Activated T-cell treated with anti-CD3 and anti-CD28 coated beads, Interleukin-2, amount 50 U/mL, for 4 hours (primary cell): ENCODE measurements around the gene RBL1. TPM values are rescaled to one million over a fixed set of nuclear protein-coding genes. Genes with fewer than 3 reads are reported as not detected.
"Not testable (repeated sequence)": the region's sequence is repeated elsewhere in the genome, so short reads cannot be mapped to it uniquely, and the experiment has no call there.

Experiments
- ATAC-seq, 2 donors: fragments of 200-7000 bp; cut with Tn5 transposase; one replicate each; pipeline ENCODE4 v1.10.0; 2021
- DNase-seq: peaks from one replicate; pipeline ENCODE4 v3.0.0-alpha.2; 2020
- H3K27me3 Mint-ChIP-seq: one replicate; pipeline ENCODE4 v1.8.0; 2021; ENCODE audit warnings: low read depth, mixed read lengths
- H3K36me3 Mint-ChIP-seq: one replicate; pipeline ENCODE4 v1.8.0; 2022; ENCODE audit warnings: mixed read lengths; ENCODE audit not compliant: insufficient read depth
- H3K4me1 Mint-ChIP-seq: one replicate; pipeline ENCODE4 v1.8.0; 2021; ENCODE audit warnings: low read depth, mixed read lengths
- H3K4me3 Mint-ChIP-seq: one replicate; pipeline ENCODE4 v1.8.0; 2021; ENCODE audit warnings: mild to moderate bottlenecking, moderate library complexity, mixed read lengths
- H3K9me3 Mint-ChIP-seq: one replicate; pipeline ENCODE4 v1.8.0; 2021; ENCODE audit warnings: mixed read lengths
- total RNA-seq, 3 donors: library from RNA; stranded (reverse); gene quantifications; one replicate each; pipeline ENCODE4 v1.2.1, GENCODE V29; 2021

Gene RBL1
- total RNA-seq, 3 donors from 2014 or later = 53.9 to 57.2 (median 54.2) TPM

GRCh38 chr20:37053230-37053950 lies 42.4 kb downstream of the RBL1 start:
- H3K36me3 Mint-ChIP-seq = peaks cover 47% of the 10 kb centered on the region
- no peaks in the 10 kb centered on the region for H3K4me1 Mint-ChIP-seq
- ATAC-seq (no peak), DNase-seq (no peak)
- no peaks in the 10 kb centered on the region for H3K9me3 Mint-ChIP-seq
- H3K4me3 Mint-ChIP-seq = no peak overlapping the region
- no peaks in the 10 kb centered on the region for H3K27me3 Mint-ChIP-seq

DNA sequence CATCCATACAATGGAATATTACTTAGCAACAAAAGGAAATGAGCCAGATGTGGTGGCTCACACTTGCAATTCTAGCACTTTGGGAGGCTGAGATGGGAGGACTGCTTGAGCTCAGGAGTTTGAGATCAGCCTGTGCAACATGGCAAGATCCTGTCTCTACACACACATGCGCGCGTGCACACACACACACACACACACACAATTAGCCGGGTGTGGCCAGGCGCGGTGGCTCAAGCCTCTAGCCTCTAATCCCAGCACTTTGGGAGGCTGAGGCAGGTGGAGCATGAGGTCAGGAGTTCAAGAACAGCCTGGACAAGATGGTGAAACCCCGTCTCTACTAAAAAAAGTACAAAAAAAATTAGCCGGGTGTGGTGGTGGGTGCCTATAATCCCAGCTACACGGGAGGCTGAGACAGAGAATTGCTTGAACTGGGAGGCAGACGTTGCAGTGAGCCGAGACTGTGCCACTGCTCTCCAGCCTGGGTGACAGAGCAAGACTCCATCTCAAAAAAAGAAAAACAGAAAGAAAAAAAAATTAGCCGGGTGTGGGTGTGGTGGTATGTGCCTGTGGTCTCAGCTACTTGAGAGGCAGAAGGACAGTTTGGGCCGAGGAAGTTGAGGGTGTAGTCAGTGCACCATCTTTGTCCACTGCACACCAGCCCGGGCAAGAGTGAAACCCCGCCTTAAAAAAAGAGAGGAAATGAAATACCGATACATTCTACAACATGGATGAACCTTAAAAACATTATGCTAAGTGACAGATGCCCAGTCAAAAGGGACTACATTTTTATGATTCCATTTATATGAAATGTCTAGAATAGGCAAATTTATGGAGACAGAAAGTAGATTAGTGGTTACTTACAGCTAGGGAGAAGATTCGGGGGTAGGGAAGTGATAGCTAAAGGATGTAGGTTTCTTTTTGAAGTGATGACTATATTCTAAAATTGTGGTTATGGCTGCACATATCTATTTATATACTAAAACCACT lies 52.5 kb downstream of the RBL1 start:
- DNase-seq = no peak
- Mint-ChIP-seq H3K4me3 (peak overlapping the region; percentile 71), H3K27me3 (no peaks in the 10 kb centered on the region), H3K9me3 (no peaks in the 10 kb centered on the region), H3K36me3 (peaks cover 43% of the 10 kb centered on the region), H3K4me1 (peaks cover 29% of the 10 kb centered on the region)
- ATAC-seq = peak; percentile 91 to 92

DNA sequence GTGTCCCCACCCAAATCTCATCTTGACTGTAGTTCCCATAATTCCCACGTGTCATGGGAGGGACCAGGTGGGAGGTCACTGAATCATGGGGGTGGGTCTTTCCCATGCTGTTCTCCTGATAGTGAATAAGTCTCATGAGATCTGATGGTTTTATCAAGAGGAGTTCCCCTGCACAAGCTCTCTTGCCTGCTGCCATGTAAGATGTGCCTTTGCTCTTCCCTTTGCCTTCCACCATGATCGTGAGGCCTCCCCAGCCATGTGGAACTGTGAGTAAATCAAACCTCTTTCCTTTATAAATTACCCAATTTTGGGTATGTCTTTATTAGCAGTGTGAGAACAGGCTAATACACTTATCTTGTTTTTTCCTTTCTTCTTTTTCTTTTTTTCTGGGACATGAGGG lies 56.4 kb downstream of the RBL1 start:
- not testable (repeated sequence) for H3K9me3 Mint-ChIP-seq, H3K27me3 Mint-ChIP-seq, H3K4me3 Mint-ChIP-seq, ATAC-seq, DNase-seq
- Mint-ChIP-seq H3K36me3 (peaks cover 30% of the 10 kb centered on the region), H3K4me1 (peaks cover 24% of the 10 kb centered on the region)

DNA sequence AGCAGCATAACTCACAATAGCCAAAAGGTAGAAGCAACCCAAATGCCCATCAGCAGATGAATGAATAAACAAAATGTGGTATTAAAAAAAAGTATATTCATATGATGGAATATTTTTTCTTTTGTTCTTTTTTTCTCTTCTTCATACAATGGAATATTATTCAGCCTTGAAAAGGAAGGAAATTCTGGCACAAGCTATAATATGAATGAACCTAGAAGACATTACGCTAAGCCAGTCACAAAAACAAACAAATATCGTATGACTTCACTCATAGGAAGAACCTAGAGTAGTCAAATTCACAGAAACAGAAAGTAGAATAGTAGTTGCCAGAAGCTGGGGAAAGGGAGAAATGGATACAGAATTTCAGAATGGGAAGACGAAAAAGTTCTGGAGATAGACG lies 63.7 kb downstream of the RBL1 start:
- DNase-seq (no peak), ATAC-seq (no peak)
- H3K36me3 Mint-ChIP-seq = peaks cover 32% of the 10 kb centered on the region
- H3K4me1 Mint-ChIP-seq = peaks cover 2% of the 10 kb centered on the region
- H3K9me3 Mint-ChIP-seq = peaks cover 3% of the 10 kb centered on the region
- H3K4me3 Mint-ChIP-seq = no peak overlapping the region
- H3K27me3 Mint-ChIP-seq = no peaks in the 10 kb centered on the region

DNA sequence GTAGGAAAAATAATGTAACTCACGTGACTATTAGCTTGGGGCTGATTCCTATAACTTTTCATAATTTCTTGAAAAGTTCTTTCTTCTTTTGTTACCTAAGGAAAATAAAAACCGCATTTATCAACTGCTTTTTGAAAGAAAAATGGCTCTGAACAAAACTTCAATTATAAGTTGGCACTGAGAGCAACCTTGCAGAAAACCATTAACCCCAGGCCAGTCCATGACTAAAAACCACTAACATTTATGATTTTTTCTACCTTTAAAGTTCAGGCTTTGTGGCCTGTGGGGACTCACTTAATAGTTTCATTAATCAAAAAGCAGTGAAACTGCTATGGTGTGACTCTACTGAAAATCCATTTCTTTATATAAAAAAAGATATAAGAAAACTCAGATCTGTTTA lies 75.2 kb downstream of the RBL1 start:
- H3K4me3 Mint-ChIP-seq = no peak overlapping the region
- peaks cover 18% of the 10 kb centered on the region for H3K4me1 Mint-ChIP-seq
- H3K36me3 Mint-ChIP-seq = peaks cover 39% of the 10 kb centered on the region
- DNase-seq = no peak
- no peaks in the 10 kb centered on the region for H3K27me3 Mint-ChIP-seq
- H3K9me3 Mint-ChIP-seq = no peaks in the 10 kb centered on the region
- no peak for ATAC-seq

DNA sequence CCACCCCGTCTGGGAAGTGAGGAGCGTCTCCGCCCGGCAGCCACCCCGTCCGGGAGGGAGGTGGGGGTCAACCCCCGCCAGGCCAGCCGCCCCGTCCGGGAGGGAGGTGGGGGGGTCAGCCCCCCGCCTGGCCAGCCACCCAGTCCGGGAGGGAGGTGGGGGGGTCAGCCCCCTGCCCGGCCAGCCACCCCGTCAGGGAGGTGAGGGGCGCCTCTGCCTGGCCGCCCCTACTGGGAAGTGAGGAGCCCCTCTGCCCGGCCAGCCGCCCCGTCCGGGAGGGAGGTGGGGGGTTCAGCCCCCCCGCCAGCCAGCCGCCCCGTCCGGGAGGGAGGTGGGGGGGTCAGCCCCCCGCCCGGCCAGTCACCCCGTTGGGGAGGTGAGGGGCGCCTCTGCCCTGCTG lies 83.2 kb downstream of the RBL1 start:
- not testable (repeated sequence) for ATAC-seq, H3K4me3 Mint-ChIP-seq, H3K27me3 Mint-ChIP-seq, DNase-seq, H3K9me3 Mint-ChIP-seq
- peaks cover 48% of the 10 kb centered on the region for H3K4me1 Mint-ChIP-seq
- H3K36me3 Mint-ChIP-seq = peaks cover 18% of the 10 kb centered on the region

DNA sequence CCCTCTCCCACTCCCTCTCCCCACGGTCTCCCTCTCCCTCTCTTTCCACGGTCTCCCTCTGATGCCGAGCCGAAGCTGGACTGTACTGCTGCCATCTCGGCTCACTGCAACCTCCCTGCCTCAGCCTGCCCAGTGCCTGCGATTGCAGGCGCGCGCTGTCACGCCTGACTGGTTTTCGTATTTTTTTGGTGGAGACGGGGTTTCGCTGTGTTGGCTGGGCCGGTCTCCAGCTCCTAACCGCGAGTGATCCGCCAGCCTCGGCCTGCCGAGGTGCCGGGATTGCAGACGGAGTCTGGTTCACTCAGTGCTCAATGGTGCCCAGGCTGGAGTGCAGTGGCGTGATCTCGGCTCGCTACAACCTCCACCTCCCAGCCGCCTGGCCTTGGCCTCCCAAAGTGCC lies 83.9 kb downstream of the RBL1 start:
- Mint-ChIP-seq H3K36me3 (peaks cover 12% of the 10 kb centered on the region), H3K4me1 (peaks cover 41% of the 10 kb centered on the region)
- H3K9me3 Mint-ChIP-seq, DNase-seq, H3K4me3 Mint-ChIP-seq, ATAC-seq, H3K27me3 Mint-ChIP-seq: not testable (repeated sequence)

DNA sequence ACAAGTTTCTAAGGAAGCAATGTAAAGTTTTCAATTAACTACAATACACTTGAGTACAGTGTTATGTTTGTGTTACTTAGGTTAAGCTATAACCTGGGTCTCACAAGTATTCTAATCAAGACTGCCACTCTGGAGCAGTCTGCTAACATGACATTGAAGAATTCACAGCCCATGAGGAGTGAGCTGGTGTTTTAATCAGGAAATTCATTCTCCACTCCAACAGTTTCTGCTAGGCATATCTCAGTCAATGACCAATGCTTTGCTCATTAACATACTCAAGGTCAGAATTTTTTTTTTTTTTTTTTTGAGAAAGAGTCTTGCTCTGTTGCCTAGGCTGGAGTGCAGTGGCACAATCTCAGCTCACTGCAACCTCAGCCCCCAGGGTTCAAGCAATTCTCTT lies 84.7 kb downstream of the RBL1 start:
- no peak overlapping the region for H3K4me3 Mint-ChIP-seq
- DNase-seq (no peak), ATAC-seq (no peak)
- peaks cover 36% of the 10 kb centered on the region for H3K4me1 Mint-ChIP-seq
- H3K27me3 Mint-ChIP-seq = no peaks in the 10 kb centered on the region
- H3K9me3 Mint-ChIP-seq = no peaks in the 10 kb centered on the region
- peaks cover 10% of the 10 kb centered on the region for H3K36me3 Mint-ChIP-seq

- DNase-seq (no peak), ATAC-seq (peak; percentile 48 to 66)
- Mint-ChIP-seq H3K4me3 (no peak overlapping the region), H3K36me3 (peaks cover 11% of the 10 kb centered on the region), H3K4me1 (peaks cover 17% of the 10 kb centered on the region), H3K9me3 (no peaks in the 10 kb centered on the region), H3K27me3 (no peaks in the 10 kb centered on the region)
Observed at GRCh38 chr20:37007898-37008649, 87.7 kb downstream of the RBL1 start.

DNA sequence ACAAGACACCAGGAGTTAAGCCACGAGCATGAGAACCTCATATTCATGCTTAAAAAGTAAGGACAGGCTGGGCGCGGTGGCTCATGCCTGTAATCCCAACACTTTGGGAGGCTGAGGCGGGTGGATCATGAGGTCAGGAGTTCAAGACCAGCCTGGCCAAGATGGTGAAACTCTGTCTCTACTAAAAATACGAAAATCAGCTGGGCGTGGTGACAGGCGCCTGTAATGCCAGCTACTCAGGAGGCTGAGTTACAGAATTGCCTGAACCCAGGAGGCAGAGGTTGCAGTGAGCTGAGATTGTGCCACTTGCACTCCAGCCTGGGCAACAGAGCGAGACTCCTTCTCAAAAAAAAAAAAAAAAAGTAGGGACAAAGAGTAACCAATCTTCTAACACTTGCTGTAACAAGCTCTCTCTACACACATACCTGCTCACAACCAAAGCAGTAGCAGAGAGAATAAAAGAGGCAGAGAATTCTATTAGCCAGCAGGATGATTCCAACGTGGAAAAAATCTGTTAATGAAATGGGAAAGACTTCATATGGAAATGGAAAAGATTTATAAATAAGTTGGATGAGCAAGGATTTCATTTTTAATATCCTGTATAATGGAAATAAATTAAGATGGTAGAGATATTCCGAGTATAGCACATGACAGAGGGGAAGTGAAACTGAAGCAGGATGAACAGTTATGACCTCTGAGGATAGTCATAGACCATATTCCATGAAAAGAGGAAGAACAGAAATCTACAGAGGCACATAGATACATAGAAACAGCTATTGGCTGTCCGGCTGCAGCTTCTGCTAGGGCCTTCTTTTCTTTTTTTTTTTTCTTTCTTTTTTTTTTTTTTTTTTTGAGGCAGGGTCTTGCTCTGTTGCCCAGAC lies 90.5 kb downstream of the RBL1 start:
- not testable (repeated sequence) for H3K27me3 Mint-ChIP-seq, H3K9me3 Mint-ChIP-seq, ATAC-seq, H3K4me3 Mint-ChIP-seq, DNase-seq
- Mint-ChIP-seq H3K36me3 (peaks cover 11% of the 10 kb centered on the region), H3K4me1 (peaks cover 15% of the 10 kb centered on the region)

- ATAC-seq, H3K4me3 Mint-ChIP-seq, H3K27me3 Mint-ChIP-seq, DNase-seq, H3K9me3 Mint-ChIP-seq: not testable (repeated sequence)
- Mint-ChIP-seq H3K36me3 (peaks cover 18% of the 10 kb centered on the region), H3K4me1 (peaks cover 11% of the 10 kb centered on the region)
Observed at GRCh38 chr20:37001634-37002033, 94.2 kb downstream of the RBL1 start.

- Mint-ChIP-seq H3K36me3 (peaks cover 27% of the 10 kb centered on the region), H3K4me1 (peaks cover 12% of the 10 kb centered on the region)
- H3K4me3 Mint-ChIP-seq, DNase-seq, ATAC-seq, H3K9me3 Mint-ChIP-seq, H3K27me3 Mint-ChIP-seq: not testable (repeated sequence)
Observed at GRCh38 chr20:37000171-37000570, 95.6 kb downstream of the RBL1 start.

GRCh38 chr20:36998652-36999051 lies 97.1 kb downstream of the RBL1 start:
- Mint-ChIP-seq H3K27me3 (no peaks in the 10 kb centered on the region), H3K4me1 (peaks cover 16% of the 10 kb centered on the region), H3K4me3 (no peak overlapping the region), H3K36me3 (peaks cover 35% of the 10 kb centered on the region), H3K9me3 (peaks cover 4% of the 10 kb centered on the region)
- DNase-seq = no peak
- no peak for ATAC-seq
